Stimulated activated naive CD8-positive, alpha-beta T cell treated with anti-CD3 and anti-CD28 coated beads, Interleukin-15, Interleukin-2, amounts not matched to agents 100 U/mL and 50 U/mL, for 24 hours (primary cell): ENCODE measurements around the gene ZHX3.

Experiments
- ATAC-seq: fragments of 150-1000 bp; cut with Tn5 transposase; one replicate; pipeline ENCODE4 v1.10.0; 2021
- DNase-seq: peaks from one replicate; pipeline ENCODE4 v3.0.0; 2021

Gene ZHX3, protein sequence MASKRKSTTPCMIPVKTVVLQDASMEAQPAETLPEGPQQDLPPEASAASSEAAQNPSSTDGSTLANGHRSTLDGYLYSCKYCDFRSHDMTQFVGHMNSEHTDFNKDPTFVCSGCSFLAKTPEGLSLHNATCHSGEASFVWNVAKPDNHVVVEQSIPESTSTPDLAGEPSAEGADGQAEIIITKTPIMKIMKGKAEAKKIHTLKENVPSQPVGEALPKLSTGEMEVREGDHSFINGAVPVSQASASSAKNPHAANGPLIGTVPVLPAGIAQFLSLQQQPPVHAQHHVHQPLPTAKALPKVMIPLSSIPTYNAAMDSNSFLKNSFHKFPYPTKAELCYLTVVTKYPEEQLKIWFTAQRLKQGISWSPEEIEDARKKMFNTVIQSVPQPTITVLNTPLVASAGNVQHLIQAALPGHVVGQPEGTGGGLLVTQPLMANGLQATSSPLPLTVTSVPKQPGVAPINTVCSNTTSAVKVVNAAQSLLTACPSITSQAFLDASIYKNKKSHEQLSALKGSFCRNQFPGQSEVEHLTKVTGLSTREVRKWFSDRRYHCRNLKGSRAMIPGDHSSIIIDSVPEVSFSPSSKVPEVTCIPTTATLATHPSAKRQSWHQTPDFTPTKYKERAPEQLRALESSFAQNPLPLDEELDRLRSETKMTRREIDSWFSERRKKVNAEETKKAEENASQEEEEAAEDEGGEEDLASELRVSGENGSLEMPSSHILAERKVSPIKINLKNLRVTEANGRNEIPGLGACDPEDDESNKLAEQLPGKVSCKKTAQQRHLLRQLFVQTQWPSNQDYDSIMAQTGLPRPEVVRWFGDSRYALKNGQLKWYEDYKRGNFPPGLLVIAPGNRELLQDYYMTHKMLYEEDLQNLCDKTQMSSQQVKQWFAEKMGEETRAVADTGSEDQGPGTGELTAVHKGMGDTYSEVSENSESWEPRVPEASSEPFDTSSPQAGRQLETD

DNA sequence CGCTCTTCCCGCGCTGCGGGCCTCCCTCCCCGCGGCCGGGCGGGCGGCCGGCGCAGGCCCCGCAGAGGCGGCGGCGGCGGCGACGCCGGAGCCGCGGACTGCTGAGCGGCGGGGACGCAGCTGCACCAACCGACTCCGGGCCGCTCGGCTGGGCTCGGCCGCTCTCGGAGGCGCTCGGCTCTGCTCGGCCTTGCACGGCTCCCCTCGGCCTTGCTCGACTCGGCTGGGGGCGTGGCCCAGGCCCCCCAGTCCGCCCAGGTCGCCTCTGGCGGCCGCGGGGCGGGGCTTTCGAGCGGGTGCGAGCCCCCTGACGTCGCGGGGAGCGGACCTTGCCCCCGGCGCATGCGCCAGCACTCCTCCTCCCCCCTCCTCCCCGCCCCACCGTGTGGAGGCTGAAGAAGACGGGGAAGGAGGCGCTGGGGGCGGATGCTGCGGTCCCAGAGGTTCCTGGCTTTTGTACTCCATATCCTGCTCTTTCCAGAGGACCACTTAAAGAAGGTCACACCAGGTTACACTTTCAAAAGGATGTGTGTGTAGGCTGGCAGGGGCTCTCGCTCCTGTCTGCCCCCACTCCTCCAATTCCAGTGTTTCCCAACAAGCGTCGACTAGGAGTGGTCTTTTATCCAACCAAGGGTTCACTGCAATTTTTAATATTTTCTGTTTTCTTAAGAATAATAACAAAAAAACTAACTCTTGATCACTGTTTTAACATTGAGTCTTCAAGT, at the start of gene ZHX3:
Gene ZHX3, minus strand, starts transcription at position 186 of the 725 bp plus-strand sequence. CDS start 112,815 bp downstream, outside the sequence.
- peak; percentile 99 for ATAC-seq

DNA sequence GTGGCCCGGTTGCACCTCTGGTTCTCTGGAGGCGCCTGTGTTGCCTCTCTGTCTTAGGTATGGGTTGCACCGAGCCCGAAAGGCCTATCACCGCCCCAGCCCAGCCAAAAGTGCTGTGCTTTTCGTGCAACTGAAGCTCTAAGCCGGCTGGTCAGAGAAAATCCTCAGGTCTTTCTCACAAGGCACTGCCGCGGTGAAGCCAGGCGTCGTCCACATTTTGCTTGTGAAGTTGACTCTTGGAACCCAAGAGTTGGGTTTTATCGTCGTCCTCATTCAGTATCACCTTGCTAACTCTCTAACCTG, 49.8 kb upstream of the ZHX3 start:
- ATAC-seq = no peak
- no peak for DNase-seq

More for the DNA sequence above, at the start of gene ZHX3:
- DNase-seq = peak; percentile 98

DNA sequence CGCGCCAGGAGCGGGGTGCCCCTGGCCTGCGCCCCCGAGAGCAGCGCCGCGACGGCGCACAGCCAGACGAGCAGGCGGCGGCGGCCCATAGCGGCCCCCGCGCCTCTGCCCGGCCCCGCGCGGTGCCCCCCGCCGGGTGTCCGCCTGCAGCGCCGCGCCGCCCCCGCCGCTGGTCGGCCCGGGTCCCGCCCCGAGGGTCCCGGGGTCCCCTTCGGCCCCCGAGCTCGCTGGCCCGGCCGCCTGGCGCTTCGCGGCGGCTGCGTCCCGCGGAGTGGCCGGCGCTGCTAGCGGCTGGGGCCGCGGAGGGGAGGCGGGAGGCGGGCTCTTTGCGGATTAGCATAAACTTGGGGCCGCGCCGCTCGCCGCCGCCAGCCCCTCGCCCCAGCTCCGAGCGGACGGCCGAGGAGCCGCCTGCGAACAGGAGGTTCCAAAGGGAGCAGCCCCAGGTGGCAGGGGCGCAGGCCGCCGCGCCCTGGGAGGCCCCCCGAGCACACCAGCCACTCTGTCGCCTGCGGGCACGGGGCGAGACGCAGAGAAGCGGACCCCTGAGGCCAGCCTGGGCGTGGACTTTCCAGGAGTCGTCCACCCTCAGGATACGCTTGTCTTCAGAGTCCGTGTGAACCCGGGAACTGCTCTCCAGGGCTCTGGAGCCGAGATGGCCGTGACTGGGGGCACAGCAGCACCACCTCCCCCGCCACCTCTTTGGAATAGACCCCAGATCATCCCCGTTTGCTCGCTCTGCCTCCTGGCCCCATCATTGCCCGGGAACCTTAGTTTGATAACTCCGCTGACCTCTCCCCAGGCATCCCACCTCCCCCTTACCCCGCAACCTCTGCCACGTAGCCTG, 49.2 kb upstream of the ZHX3 start, which contains the start of gene EMILIN3:
Gene EMILIN3, minus strand, starts transcription at position 273 of the 847 bp plus-strand sequence. Its CDS starts 184 bp downstream, at position 89.
- DNase-seq = no peak
- ATAC-seq = no peak

DNA sequence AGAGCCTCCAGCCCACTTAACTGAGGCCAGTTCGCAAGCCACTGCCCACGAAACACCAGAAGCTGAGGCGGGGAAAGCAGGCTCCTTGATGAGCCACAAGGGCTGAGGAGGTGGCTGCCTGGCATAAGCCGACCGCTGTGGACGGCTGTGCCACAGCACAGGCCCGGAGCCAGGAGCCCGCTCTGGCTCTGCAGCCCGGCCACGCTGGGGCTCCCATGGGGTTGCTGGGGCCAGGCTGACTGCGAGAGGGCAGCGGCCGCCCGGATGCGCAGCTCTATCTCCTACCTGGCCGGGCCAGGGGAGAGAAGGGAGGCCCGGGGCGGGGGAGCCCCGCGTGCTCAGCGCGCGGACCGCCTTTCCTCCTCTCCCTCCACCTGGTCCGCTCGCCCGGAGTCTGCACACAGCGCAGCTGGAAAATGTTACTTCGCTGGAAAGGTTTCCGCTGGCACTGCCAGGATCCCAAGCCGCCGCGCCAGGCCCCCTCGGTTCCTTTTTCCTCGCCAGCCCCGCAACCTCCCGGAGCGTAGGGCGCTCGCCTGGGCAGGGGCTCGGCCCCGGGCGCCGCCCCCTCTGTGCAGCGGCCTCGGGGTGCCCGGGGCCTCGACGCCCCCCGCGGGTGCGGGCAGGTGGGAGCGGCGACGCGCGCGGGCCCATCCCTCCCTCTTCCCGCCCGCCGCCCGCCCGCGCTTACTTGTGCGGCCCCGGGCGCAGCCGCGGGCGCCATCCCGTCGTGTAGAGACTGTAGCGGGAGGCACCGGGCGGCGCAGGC, 48.4 kb upstream of the ZHX3 start:
- DNase-seq = no peak
- ATAC-seq = peak; percentile 35

DNA sequence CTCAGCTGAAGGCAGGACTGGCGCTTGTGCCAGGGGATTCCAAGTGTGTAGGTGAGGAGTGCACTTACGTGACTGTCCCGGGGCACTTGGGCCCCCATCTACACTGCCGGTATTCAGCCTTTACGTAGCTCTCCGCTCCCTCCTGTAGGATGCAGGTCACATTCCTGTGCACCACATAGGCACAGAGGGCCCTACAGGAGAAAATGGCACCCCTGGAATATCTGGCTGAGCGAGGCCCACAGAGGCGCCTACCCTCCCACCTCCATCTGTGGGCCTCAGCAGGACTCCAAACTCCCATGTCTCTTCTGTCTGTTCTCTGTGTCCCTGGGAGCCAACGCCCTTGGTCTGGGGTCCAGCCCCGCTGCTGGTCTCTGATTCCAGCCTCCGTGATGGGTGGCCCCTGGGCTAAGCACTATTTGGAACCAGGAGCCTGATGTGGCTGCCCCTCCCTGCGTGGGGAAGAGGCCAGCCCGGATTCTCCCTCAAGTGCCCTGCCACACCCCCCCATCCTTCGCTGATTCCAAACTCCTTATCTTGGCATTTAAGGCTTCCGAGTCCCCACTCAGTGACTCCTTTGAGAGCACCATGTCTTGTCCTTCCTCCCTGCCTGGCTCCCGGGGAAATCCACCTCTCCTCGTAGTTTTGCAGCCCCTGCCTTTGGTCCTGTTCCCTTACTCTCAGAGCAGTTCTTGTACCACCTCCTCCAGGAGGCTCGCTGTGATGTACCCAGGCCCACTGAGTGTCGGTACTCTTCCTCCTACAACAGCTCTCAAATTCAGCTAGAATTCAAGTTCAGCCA, 47.6 kb upstream of the ZHX3 start:
- DNase-seq (no peak), ATAC-seq (no peak)

DNA sequence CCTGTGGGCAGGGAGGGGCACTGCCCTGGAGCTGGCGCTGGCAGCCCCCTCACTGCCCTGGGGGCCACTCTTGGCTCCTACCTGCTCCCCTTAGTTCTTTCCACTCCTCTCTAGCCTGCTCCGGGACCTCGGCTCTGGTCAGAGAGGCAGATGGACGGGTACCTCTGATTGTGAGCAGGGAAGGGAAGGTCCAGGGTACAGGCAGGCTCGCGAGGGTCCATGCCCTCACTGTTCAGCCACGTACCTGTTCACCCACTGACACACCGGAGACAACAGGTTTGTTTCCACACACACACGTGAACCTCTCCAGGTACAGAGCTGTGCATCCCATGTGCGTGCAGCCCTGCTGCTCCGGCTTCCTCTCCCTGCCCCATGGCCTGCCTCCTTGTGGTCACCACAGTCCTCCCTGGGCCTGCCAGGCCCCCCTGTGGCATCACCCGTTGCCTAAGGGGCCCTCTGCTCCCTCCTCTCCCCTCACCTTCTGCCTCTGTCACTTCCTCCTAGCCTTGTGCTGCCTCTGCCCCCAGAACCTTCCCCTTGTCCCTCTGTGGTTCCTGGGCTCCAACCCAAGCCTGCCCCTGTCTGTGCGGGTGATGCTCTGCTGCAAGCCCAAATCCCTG, 46.8 kb upstream of the ZHX3 start:
- no peak for ATAC-seq

DNA sequence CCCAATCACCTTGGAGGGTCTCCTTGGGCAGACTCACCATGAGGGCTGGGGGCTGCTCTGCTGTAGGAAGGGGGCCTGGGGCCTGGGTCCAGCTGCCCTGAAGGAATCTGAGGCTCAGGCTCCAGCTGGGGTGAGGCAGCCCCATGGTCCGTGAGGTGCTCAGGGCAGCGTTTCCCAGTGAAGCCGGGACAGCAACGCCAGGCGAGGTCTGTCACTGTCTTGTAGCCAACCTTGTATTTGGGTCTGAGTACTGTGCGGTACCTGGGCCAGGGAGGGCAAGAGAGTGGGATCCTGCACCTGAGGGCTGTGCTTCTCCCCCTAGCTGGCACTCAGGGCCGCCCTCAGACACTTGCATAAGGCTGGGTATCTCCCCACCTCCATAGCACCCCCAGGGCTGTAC, 46.1 kb upstream of the ZHX3 start:
- DNase-seq (no peak), ATAC-seq (no peak)

More for the DNA sequence above, 46.8 kb upstream of the ZHX3 start:
- no peak for DNase-seq

DNA sequence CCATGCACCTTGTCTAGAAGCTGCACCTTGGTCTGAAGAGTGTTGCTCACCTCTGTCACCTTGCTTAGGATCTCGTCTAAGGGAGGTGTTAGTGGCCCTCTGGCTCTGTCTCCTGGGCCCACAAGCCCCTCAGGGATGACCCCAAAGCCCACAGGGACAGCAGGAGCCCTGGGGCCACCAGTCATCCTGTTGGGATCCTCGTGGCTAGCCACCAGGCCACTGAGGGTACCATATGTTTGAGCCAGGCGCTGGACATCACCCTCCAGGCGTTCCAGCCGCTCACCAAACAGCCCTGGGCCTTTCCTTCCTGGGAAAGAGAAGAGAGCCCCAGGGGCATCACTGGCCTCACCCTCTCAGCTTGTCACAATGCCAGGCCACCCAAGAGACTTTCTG, 45.2 kb upstream of the ZHX3 start:
- ATAC-seq (no peak), DNase-seq (no peak)

DNA sequence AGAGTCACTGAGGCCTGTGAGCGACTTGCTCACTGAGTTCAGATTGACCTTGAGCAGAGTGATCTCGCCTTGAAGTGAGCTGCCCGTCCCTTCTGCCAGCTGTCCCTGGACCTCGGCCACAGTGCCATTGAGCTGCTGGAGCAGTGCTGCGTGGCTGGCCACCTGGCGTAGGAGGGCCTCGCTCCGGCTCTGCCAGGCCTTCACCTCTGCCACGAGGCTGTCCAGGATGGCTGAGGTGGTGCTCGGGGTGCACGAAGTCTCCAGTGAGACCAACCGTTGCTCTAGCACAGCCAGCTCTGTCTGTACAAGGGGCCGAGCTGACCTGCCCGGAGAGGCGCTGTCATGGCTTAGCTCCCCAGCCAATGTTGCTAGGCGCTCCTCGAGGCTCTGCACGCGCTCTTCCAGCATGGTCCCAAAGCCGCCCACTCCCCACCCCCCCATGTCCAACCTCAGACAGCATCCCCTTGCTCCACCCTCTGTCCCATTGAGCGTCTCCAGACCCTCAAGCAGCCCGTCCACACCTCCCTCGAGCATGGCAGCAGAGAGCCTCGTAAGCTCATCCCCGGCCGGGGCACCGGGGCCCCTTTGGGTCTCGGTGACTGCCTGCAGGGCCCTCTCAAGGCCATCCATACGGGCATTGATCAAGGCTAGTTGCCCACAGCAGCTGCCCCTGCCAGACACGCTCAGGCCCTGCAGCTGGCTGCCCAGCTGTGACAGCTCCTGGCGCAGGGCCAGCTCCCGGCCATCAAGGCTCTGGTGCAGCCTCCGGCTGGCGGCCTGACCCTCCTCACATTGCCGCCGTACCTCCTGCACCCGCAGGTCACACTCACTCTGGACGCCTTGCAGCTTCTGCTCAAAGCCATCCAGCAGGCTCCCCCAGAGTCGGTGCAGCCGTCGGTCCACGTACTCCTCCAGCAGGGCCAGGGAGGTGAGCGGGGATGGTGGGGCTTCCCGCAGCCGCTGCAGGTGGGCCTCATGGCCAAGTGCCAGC, 44.5 kb upstream of the ZHX3 start:
- ATAC-seq (no peak), DNase-seq (no peak)

DNA sequence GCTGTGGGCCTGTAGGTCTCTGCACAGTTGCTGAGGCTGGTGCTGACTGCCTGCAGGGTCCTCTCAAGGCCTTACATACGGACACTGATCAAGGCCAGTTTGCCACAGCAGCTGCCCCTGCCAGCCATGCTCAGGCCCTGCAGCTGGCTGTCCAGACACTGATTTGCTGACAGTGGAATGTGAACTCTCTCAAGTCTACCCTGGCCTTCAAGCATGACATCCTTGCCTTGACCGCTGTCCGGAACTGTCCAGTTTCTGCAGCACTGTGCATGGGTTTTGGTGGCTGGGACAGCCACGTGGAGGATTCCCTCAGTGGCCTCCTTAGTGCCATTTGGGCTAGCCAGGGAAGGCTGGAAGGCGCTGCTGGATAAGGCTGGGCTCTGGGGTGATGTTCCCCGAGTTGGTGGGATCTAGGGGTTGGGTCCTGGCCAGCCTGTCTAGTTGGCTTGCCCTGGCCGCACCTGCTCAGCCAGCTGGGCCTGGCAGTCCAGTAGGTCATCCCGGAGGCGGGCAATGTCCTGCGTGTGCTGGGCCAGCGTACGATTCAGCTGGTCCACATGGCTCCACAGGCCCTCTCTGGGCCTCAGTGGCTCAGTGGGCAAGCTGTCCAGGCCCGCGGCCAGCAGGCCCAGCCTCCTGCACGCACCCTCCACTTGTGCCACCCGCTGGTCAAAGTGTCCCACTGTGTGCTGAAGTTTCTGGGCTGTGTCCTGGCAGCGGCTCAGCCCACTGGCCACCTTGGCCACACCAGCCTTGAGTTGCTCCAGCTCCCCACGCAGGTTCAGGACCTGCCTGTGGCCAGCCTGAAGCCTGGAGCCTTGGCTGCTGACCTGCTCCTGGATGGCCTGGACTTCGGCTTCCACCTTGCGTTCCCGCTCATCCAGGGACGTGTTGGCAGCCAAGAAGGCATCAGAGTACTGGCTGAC, 43.6 kb upstream of the ZHX3 start:
- ATAC-seq (no peak), DNase-seq (no peak)

DNA sequence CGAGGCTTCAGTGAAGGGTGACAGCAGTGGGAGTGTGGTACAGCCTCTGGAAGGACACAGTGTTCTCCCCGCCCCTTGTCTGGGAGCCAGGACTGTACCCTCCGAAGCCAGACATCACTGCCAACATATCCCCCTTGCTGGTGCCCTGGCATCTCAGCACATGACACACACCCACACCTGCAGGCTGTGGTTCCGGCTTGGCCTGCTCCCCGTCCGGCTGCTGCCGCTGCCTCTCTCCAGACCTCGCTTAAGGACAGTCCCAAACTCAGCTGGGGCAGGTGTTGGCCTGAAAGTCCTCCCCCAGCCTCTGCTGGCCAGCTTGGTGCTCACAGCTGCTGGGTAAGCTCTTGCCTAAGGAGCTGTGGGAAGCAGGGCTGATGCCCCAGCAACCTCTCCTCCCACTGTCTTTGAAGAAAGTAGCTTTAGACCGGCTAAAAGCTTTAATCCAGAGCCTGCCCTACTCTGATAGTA, 42.0 kb upstream of the ZHX3 start:
- DNase-seq (no peak), ATAC-seq (no peak)

DNA sequence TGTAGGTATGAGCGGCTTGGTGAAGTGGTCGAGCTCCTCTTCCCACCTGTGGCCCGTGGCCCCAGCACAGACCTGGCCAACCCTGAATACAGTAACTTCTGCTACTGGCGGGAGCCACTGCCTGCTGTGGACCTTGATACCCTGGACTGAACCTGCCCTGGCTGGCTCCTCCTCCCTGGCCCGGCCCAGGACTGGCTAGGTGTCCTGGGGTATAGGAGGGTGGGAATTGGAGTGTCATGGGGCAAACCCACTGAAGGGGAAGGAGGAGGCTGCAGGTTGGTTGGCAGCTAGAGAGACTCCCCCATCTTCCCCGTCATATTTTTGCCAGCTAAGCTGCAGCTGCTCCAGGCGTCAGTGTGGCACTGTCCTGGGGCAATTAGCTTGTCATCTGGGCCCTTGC, 41.2 kb upstream of the ZHX3 start:
- ATAC-seq (no peak), DNase-seq (no peak)

DNA sequence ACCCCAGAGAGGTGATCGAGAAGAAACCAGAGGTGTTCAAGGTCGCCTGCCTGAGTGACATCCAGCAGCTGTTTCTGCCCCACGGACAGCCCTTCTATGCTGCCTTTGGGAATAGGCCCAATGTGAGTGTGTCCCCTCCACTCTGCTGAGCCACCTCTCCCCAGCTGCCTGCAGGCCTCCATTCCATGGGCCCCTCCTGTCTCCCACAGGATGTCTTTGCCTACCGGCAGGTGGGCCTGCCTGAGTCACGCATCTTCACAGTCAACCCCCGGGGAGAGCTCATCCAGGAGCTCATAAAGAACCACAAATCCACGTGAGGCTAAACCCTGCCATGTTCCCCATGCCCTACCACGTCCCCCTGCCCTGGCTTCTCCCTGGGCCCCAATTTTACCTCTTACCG, 40.7 kb upstream of the ZHX3 start:
- no peak for DNase-seq
- ATAC-seq = no peak

DNA sequence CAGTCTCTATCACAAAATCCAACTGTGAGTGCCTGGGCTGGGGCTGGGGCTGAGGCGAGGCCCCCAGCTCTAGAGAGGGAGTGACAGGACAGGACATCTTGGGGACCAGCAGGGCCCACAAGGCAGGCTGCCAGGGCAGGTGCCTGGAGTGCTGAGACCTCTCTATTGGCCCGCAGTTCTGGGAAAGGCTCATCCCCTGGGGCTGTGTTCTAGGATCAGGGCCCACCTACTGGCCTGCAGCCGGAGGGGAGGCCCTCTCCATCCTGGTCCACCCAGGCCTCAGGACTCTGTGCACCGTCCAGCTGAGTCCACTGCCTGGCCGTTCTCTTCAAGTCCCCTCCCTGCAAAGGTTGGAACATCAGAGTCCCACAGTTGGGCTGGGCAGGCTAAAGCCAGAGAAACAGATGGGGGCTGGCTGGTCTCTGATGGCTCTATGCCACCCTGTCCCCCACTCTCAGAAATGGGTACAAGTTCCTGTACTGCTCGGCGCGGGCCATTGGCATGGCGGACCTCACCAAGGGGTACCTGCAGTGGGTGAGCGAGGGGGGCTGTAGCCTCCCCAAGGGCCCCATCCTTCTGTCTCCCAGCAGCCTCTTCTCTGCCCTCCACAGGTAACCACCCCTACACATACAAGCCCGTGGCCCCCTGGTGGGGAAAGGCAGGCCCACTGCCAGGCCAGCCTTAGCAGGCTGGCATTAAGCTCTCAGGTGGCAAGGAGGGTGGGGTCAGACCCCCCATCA, 40.1 kb upstream of the ZHX3 start:
- no peak for ATAC-seq
- DNase-seq = no peak

DNA sequence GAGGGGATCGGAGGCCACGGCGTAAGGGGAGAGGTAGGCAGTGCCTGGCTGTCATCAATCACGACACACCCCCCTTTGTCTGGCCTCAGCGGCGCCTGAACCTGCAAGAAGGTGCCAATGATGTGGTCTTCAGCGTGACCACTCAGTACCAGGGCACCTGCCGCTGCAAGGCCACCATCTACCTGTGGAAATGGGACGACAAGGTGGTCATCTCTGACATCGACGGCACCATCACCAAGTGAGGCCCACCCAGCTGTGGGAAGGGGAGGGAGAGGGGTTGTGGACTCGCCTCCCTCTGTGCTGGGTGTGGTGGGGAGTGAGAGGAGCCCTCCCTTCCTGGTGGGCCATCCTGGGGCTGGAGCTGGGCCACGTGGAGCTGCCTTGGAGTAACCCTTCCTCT, 39.4 kb upstream of the ZHX3 start:
- ATAC-seq = no peak
- no peak for DNase-seq

DNA sequence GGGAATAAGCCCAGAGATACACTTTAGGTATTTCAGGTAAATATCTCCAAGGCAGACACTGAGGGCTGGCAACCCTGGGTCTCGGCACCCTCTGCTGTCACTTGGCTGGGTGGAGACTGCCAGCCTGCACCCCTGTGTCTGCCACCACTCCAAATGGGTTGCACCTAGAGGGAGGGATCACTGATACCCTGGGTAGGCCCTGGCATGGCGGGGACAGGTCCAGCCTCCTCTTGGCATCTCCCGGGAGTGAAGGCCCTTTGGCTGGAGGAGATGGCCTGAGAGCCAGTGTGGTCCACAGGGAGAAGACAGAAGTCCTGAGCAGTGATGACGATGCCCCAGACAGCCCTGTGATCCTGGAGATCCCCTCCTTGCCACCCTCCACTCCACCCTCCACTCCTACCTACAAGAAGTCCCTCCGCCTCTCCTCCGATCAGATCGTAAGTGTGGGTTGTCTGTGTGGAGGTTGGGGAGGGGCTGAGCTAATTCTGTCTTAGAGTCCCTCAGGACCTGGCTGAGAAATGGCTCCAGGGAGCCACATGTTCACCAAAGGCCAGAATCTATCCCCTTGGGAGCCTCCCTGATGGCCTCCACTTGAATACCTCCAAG, 38.2 kb upstream of the ZHX3 start:
- DNase-seq (no peak), ATAC-seq (no peak)
